A549 treated with AZD9567 at 1 μM for 4 hours (cell line): ENCODE data around the gene MDM1. TPM values are rescaled to one million over a fixed set of nuclear protein-coding genes. Genes with fewer than 3 reads are reported as not detected.

ENCODE experiments used
- total RNA-seq: library from RNA; stranded (reverse); fragments of 200-300 nt; extraction: Qiagen RNA extraction; gene quantifications from 5 replicates; pipeline ENCODE4 v1.2.3, GENCODE V29; 2022; ENCODE audit not compliant: insufficient read depth

MDM1 gene, protein sequence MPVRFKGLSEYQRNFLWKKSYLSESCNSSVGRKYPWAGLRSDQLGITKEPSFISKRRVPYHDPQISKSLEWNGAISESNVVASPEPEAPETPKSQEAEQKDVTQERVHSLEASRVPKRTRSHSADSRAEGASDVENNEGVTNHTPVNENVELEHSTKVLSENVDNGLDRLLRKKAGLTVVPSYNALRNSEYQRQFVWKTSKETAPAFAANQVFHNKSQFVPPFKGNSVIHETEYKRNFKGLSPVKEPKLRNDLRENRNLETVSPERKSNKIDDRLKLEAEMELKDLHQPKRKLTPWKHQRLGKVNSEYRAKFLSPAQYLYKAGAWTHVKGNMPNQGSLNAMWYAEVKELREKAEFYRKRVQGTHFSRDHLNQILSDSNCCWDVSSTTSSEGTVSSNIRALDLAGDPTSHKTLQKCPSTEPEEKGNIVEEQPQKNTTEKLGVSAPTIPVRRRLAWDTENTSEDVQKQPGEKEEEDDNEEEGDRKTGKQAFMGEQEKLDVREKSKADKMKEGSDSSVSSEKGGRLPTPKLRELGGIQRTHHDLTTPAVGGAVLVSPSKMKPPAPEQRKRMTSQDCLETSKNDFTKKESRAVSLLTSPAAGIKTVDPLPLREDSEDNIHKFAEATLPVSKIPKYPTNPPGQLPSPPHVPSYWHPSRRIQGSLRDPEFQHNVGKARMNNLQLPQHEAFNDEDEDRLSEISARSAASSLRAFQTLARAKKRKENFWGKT
- total RNA-seq, result 6.0 to 8.1 TPM (median 7.5 TPM) in 5 replicates

DNA sequence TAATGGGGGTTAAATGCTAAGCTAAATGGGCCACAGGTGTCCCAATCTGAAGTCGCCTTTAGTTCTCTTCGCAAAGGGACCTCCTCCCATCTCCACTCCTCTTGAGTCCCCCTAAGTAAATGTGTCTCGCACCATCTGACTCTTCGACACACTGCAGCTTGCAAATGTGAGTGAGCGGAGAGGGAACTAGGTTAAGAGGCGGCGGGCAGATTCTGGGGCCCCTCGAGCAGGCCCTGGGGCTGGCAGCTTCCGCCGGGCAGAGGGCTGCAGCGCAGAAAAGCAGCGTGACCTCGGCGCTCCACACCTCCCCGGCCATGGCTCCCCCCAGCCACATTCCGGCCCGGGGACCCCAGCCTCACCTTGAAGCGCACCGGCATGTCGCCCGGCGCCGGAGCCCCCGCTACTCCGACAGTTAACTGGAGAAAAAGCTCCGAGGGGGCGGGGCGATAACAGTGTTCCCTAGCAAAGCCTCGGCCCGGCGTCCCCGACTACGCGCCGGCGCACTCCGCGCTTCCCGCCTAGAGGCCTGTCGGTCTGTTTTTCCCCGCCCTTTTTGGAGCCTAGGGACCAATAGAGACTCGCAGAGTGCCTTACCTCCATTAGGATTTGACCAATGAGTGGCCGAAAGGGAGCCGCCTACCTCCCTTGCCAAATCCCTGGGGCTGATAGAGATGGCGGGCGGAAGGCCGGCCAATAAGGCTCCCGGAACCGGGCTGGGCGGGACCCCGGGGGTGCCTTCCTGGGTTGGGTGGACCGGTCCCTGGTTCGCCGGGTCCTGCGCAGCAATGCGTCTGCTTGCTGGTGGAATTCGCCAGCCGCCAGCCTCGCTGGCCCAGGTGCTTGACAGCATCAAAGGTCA is at the start of gene MDM1:
Gene MDM1, minus strand, starts transcription at position 494 of the 859 bp plus-strand sequence. Its CDS starts 117 bp downstream, at position 377.

DNA sequence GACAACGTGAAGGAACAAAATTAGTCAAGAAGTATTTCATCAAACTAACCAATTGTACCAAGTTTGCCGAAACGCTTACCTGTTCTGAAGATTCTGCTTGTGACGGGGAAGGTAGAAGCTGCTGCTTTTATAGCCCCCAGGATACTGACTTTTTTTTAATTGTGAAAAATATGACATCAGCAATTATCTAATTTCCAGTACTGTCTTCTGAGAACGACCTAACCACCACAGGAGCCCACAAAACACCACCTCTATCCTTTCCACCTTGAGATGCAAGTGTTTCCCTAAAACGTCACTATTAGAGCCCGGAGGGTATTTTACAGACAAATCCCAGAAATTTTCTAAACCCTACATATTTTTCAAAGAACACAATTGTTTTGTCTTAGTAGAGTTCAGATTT is 78.7 kb downstream of the MDM1 start, which contains the start of gene IL22:
Gene IL22, minus strand, starts transcription at position 101 of the 400 bp plus-strand sequence. CDS start 156 bp downstream, outside the sequence.

Other genes with a start within 250 kb of the MDM1 start
- gene IFNG, start 172.6 kb downstream of the MDM1 start, total RNA-seq, result not detected in 5 replicates
- gene IL26, start 106.6 kb downstream of the MDM1 start, total RNA-seq, result not detected in 5 replicates
- gene IL22, start 78.8 kb downstream of the MDM1 start, total RNA-seq, result not detected in 5 replicates